ENCODE results near the gene ASCC1.

DNA sequence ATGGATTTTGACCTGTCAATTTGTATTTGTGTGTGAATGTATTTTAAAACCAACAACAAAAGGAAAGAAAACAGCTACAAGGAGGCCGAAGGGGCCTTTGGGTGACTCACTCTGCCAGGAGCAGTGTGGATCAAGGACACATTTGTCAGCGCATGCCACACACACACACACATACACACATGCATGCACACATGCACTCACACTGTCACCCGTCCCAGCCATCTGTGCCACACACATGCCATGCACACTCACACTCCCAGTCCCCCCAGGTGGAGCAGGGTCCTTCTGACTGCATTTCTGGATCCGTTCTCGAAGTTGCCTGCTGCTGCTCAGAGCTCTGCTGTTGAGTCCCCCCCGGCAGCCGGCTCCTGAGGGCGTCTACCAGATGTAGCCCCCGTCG is 153.7 kb downstream of the ASCC1 start:
- TF ChIP-seq CTCF (IDR thresholded peaks at IDR 0.05; ENCODE audit: borderline replicate concordance, extremely low read depth, low read length, poor library complexity, severe bottlenecking) (no peak), EZH2 (IDR thresholded peaks at IDR 0.05; ENCODE audit: borderline replicate concordance, low read depth, low read length, severe bottlenecking) (no peak)

Measured in DND-41 (cell line).